ENCODE data around the gene MAD2L1.

- no peak for TF ChIP-seq POLR2A (IDR thresholded peaks at IDR 0.05)
- TF ChIP-seq, protein P1, sequence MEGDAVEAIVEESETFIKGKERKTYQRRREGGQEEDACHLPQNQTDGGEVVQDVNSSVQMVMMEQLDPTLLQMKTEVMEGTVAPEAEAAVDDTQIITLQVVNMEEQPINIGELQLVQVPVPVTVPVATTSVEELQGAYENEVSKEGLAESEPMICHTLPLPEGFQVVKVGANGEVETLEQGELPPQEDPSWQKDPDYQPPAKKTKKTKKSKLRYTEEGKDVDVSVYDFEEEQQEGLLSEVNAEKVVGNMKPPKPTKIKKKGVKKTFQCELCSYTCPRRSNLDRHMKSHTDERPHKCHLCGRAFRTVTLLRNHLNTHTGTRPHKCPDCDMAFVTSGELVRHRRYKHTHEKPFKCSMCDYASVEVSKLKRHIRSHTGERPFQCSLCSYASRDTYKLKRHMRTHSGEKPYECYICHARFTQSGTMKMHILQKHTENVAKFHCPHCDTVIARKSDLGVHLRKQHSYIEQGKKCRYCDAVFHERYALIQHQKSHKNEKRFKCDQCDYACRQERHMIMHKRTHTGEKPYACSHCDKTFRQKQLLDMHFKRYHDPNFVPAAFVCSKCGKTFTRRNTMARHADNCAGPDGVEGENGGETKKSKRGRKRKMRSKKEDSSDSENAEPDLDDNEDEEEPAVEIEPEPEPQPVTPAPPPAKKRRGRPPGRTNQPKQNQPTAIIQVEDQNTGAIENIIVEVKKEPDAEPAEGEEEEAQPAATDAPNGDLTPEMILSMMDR (IDR thresholded peaks at IDR 0.05), result no peak
Observed at GRCh38 chr4:120037411-120037810, 29.2 kb downstream of the MAD2L1 start.

All from stomach (tissue), 4 donors.